Measurements from ENCODE around the gene LSM3.

LSM3 gene

DNA sequence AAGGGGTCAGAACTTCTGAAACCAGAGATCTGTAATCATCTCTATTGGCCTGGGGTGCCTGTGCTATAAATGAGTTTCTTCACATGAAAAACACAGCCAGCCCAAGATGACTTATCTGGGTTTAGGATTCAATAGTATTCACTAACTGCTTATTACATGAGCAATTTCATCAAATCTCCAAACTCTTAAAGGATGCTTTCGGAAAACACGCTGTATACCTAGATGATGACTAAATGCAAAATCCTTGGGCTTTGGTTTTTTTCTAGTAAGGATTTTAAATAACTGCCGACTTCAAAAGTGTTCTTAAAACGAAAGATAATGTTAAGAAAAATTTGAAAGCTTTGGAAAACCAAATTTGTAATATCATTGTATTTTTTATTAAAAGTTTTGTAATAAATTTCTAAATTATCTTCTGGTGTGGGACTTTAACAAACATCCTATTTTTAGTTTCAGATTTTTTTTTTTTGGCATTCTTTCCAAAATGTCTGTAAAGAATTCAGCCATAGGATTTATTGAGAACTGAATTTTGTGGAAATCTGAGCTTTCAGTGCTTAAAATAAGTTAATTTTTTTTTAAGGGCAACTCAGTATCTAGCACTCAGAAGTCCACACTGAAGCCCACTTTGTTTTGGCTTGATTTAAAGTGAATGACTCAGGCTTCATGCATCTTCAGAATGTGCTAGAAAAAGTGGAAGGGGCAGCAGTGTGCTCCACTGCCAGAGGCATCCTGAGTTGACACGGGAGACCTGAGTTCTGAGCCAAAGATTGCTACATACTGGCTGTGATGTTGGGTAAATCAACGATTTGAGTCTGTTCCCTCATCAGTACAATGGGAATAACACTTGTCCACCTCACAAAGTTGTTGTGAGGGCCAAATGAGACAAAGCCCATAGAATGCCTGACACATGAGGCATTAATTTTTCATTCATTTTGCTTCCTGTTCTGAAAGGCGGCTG lies 35.1 kb upstream of the LSM3 start:
- peak; percentile 9 for DNase-seq

- DNase-seq: peak; percentile 89
Observed at GRCh38 chr3:14144423-14145075, 34.1 kb upstream of the LSM3 start.

DNA sequence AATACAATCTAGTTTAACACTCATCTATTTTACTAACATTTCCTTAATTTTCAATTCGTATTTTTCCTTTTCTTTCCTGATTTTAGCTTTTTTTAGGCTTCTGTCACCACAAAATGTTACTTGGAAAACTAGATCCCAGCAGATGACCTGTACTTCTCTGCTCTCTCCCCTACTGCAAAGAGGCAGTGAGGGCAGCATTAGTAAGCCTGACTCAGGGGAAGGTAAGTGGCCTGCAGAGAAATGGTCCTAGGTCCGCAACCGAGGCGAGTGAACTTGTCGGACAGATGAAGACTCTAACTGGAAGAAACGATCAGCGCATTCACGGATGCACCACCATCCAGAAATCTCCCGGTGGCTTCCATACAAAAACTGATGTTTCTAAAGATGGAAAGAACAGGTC lies 33.4 kb upstream of the LSM3 start:
- peak; percentile 1 for DNase-seq

- no peak for DNase-seq
Observed at GRCh38 chr3:14145670-14146380, 32.8 kb upstream of the LSM3 start.

DNA sequence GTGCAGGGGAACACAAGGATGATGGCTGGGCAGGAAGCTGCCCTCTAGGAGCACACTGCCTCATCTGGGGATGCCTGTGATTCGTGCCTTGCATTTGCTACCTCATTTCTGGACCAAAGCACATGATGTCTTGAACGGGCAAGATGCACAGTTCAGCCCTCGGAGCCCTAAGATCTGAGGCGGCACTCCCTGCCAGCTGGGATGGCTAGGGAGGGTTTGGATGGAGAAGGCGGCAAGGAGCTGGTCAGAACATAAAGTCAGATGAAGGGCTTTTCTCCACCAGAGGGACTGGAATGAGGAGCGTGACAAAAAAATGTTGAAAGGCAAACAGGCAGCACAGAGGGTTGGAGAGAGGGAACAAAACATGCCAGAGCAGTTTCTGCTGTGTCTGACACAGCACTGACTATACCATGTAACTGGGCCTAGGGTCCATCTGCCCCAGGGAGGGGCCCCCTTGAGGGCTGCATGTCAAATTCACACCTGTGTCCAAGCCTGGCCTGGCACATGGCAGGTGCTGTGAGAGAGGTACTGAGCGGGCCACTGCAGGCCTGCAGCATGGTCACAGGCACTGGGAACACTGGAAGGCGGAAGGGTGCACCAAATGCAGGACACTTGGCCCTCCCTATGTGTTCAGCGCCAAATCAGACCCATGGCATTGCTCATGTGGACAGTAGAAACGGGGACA lies 32.1 kb upstream of the LSM3 start:
- no peak for DNase-seq

GRCh38 chr3:14147066-14147435 lies 31.6 kb upstream of the LSM3 start:
- DNase-seq: no peak

- DNase-seq: no peak
Observed at GRCh38 chr3:14147617-14148016, 31.0 kb upstream of the LSM3 start.

DNA sequence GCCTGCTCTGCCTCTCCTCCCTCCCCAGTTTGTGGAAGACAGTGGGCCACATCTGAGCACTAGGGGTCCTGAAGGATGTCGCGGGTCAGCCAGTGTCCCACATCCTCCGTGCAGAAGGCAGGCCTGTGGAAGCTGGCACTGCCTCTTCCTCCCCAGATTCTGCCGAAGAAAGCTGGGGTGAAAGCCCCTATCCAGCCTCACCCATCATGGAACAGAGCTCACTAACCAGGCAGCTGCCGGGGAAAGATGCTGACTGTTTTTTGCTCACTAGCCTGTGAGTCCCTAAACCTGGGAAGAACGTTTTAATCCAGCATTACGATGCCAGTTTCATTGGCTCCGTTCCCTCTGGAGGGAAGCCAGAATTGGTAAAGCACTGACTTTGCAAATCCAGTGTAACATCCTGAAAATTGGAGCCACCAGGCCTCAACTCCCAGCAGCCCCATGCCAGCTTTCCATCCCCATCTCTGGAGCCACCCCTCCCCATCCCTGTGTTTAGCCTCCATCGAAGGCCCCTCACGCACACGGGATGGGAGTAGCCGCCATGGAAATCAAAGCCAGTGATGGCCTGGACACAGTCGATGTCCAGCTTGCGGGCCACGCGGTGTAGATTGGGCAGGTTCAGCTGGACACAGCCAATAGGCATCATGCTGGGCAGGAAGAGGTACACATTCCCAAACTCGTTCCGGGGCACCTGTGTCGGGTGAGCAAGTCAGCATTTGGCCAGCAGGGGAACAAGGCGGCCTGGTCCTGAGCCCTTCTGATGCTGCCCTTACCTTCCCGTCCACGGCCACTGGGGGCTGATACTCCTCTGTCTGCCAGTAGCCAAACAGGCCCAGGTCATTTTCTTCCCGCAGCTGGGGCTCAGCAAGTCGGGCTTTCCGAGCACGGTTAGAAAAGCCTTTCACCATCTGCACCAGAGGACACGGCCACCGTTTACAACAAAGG lies 30.3 kb upstream of the LSM3 start:
- no peak for DNase-seq

DNA sequence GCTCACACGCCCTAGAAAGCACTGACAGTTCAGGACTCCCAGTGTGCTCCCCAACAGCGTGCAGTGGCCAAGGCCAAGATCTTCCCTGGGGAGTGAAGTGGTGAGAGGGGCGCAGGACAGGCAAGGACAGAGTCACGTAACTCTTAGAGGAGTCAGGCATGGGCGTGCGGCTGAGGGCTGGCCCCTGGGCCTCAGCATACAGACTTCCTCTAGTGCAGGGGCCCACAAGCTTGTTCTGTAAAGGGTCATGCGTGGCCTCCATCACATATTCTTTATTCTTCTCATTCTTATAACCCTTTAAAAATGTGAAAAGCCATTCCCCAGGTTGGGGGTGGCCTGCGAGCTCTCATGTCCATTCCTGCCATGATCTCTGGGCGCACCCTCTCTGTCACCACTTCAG lies 28.5 kb upstream of the LSM3 start:
- DNase-seq: no peak

DNA sequence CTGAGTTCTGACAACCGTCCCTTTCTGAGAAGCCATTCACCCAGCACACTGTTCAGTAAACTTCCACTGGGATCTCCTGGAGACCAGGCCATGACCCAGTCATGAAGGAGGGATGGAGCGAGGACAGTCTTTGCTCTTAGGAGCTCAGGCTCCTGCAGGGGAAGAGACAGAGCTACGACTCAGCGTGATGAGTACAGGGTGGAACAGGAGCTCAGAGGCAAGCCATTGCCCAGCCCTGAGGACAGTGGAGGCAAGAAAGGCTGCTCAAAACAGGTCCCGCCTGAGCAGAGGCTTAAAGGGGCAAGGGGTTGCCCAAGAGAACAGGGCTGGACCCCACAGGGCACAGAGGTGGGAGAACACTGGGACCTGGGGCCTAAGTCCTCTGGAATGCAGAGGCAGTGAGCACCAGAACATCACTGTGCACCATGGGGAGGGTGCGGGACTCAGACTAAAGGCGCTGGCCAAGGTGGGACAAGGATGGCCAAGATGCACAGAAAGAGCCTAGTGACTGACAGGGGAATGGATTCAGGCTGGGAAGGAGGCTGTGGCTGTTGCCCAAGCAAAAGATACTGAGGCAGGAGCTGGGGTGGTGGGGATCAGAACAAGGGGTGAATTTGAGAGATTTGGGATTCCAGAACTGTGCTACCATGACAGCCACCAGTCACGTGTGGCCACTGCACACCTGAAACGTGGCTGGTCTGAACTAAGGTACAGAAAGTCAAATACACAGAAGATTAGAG lies 28.0 kb upstream of the LSM3 start:
- DNase-seq: no peak

DNA sequence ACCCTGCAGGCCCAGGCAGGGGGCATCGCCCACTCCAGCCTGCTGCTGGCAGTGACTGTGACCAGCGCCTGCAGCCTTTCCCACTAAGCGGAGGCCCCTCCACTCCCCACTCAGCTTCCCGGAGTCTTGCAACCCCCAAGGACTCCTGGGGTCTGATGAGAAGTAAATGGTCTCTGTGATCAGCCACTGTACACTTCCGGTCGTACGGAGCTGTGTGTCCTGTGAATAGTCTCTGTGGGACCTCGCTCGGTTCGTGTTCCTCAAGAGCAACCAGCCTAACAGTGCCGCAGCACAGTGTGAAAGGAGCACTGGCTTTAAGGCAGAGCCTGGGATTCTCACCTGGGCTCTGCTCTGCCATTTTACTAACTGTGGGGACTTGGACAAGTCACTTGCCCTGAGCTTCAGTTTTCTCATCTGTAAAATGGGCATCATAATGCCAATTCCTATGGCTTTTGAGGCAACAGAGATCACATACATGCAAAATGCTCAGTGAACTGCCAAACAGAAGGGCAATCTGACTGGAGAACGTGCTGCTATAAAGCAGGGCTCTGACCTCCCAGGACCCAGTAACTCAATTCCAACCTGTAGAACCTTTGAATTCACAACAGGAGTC lies 27.0 kb upstream of the LSM3 start:
- no peak for DNase-seq

GRCh38 chr3:14152233-14152962 lies 26.2 kb upstream of the LSM3 start:
- peak; percentile 4 for DNase-seq

DNA sequence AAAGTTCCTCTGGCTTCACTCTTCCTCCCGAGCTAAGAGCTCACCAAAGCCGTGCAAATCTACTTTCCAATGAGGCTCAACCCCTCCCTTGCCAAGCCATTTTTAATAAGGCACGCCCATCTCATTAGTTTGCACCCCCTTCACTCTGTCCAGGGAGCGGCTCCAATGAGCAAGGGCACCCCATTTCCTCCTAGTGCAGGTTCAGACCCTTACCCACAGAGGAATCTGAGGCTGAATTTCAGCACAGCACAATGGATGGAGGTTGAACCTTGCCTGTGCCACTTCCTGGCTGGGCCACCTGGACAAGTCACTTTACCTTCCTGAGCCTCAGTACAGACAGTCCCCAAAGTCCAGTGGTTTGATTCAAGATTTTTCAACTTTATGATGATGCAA lies 25.7 kb upstream of the LSM3 start:
- DNase-seq: no peak

GRCh38 chr3:14153663-14154062 lies 25.0 kb upstream of the LSM3 start:
- DNase-seq: no peak

DNA sequence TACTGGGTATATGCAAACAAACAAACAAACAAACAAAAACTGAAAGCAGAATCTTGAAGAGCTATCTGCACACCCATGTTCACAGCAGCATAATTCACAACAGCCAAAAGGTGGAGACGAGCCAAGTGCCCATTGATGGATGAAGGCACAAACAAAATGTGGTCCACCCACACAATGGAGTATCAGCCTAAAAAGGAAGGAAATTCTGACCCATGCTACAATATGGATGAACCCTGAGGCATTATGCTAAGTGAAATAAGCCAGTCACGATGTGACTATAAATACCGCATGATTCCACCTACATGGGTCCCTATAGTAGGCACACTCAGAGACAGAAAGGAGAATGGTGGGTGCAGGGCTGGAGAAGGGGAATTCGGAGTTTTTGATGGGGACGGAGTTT lies 24.3 kb upstream of the LSM3 start:
- no peak for DNase-seq

GRCh38 chr3:14154895-14155440 lies 23.6 kb upstream of the LSM3 start:
- DNase-seq: no peak

DNA sequence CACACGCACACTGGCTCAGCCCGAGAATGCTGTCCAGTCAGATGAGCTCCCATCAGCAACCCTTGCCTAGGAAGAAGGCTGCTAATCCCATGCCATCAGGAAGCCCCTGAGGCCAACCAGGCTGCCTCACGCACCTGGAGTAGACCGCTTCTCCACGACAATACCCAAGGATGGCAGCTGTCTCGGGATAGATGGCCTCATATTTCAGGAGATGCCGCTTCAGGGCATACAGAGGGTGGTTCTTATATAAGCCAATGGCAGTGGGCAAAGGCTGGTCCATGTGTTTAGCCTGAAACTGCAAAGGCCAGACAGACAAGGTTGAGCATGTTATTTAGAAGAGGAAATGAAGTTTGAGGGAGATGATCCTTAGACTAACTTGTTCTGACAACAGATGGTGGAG lies 22.4 kb upstream of the LSM3 start:
- no peak for DNase-seq

- no peak for DNase-seq
Observed at GRCh38 chr3:14156843-14157561, 21.6 kb upstream of the LSM3 start.

- no peak for DNase-seq
Observed at GRCh38 chr3:14157951-14158350, 20.7 kb upstream of the LSM3 start.
